Keratinocyte (primary cell): Measurements from ENCODE around the gene TNFRSF14. TPM values are rescaled to one million over a fixed set of nuclear protein-coding genes. Genes with fewer than 3 reads are reported as not detected.

Experiments used
- DNase-seq: peaks from one replicate; pipeline ENCODE4 v3.0.0-alpha.2; 2011; ENCODE audit warnings: low read depth, missing footprints, low spot score
- FAIRE-seq: peaks from 2 replicates; lab custom pipeline; 2011; peaks lifted over from hg19 to GRCh38; lab: Jason Lieb, UNC
- H2AFZ ChIP-seq: 2 replicates; pipeline ENCODE4 v1.6.0; 2012; ENCODE audit warnings: low read length, control low read depth, inconsistent platforms; ENCODE audit not compliant: control insufficient read depth
- H3K27ac ChIP-seq: 2 replicates; pipeline ENCODE4 v1.5.1; 2011; ENCODE audit warnings: low read length; ENCODE audit not compliant: control insufficient read depth, insufficient read depth
- H3K27me3 ChIP-seq: 3 replicates; pipeline ENCODE4 v1.6.0; 2011; ENCODE audit warnings: low read length; ENCODE audit not compliant: control insufficient read depth, insufficient read depth; ENCODE audit errors: extremely low read depth
- H3K36me3 ChIP-seq, 2 experiments: 2 replicates in 1 of 2; 3 replicates in 1 of 2; pipeline ENCODE4 v1.5.1; 2011; ENCODE audit warnings: low read length in 2 of 2, mild to moderate bottlenecking in 1 of 2; ENCODE audit not compliant: control insufficient read depth in 2 of 2, insufficient read depth in 2 of 2; ENCODE audit errors: extremely low read depth in 1 of 2
- H3K4me1 ChIP-seq: 3 replicates; pipeline ENCODE4 v1.5.1; 2011; ENCODE audit warnings: low read length; ENCODE audit not compliant: control insufficient read depth, insufficient read depth; ENCODE audit errors: extremely low read depth
- H3K4me2 ChIP-seq: 3 replicates; pipeline ENCODE4 v1.6.0; 2011; ENCODE audit warnings: low read depth, low read length; ENCODE audit not compliant: control insufficient read depth, insufficient read depth; ENCODE audit errors: extremely low read depth
- H3K4me3 ChIP-seq, 3 experiments: fragments of 200-600 bp in 1 of 3; sonication (generic) in 1 of 3; 2 replicates in 2 of 3; 3 replicates in 1 of 3; pipeline ENCODE4 v1.5.1; 2011 to 2016; ENCODE audit warnings: low read length in 3 of 3, mild to moderate bottlenecking in 3 of 3, control low read depth in 2 of 3, inconsistent platforms in 1 of 3, low read depth in 1 of 3, mixed read lengths in 1 of 3, mixed run types in 1 of 3, moderate library complexity in 1 of 3; ENCODE audit not compliant: control insufficient read depth in 2 of 3, insufficient read depth in 2 of 3; ENCODE audit errors: extremely low read depth in 1 of 3
- H3K79me2 ChIP-seq: 2 replicates; pipeline ENCODE4 v1.6.0; 2012; ENCODE audit warnings: low read length; ENCODE audit not compliant: control insufficient read depth, insufficient read depth
- H3K9ac ChIP-seq: 3 replicates; pipeline ENCODE4 v1.6.0; 2011; ENCODE audit warnings: low read length; ENCODE audit not compliant: control insufficient read depth, insufficient read depth; ENCODE audit errors: extremely low read depth
- H3K9me1 ChIP-seq: 3 replicates; pipeline ENCODE4 v1.6.0; 2011; ENCODE audit warnings: low read length; ENCODE audit not compliant: control insufficient read depth, insufficient read depth; ENCODE audit errors: extremely low read depth
- H3K9me3 ChIP-seq: 2 replicates; pipeline ENCODE4 v1.5.1; 2012; ENCODE audit warnings: low read depth, low read length; ENCODE audit not compliant: control insufficient read depth
- H4K20me1 ChIP-seq: 3 replicates; pipeline ENCODE4 v1.6.0; 2011; ENCODE audit warnings: low read length; ENCODE audit not compliant: control insufficient read depth, insufficient read depth; ENCODE audit errors: extremely low read depth
- CTCF ChIP-seq, 3 experiments: IDR thresholded peaks in 1 of 3; conservative IDR thresholded peaks in 1 of 3; optimal IDR thresholded peaks in 1 of 3; 2 replicates in 2 of 3; 3 replicates in 1 of 3; pipeline versions ENCODE3 to v1.5.1; 2011; ENCODE audit warnings: low read length in 3 of 3, mild to moderate bottlenecking in 3 of 3, moderate library complexity in 2 of 3, control low read depth in 1 of 3, inconsistent platforms in 1 of 3; ENCODE audit not compliant: insufficient read depth in 2 of 3; ENCODE audit errors: extremely low read depth in 1 of 3
- EZH2 ChIP-seq: IDR thresholded peaks from one replicate; pipeline ENCODE4 v1.6.1; 2012; ENCODE audit warnings: inconsistent platforms, mild to moderate bottlenecking, low read length, moderate library complexity
- dilution Hi-C: fragments of 300-500 bp; cut with MboI; formaldehyde crosslinking; loops from one replicate; pipeline ENCODE4 v1.7.0; 2020; ENCODE audit warnings: low sequenced_read_pairs; ENCODE audit not compliant: extremely low pct_ligation_motif_present
- polyA plus RNA-seq, 5 experiments: library from polyadenylated mRNA; depleted of rRNA in 3 of 5; stranded (reverse) in 3 of 5; stranded (forward) in 1 of 5; unstranded in 1 of 5; fragments of >200 nt; gene quantifications; 1 replicate in 1 of 5; 2 replicates in 3 of 5; 3 replicates in 1 of 5; pipeline versions ENCODE4 v1.2.1 to v1.2.3, GENCODE V29; 2011 to 2012; ENCODE audit warnings: missing spikeins in 2 of 5, low read depth in 1 of 5, low replicate concordance in 1 of 5

TNFRSF14 gene
- polyA plus RNA-seq, 1 donor (not counting 4 experiments of a cell fraction or from before 2014, with no cell fraction given), result 5.2 TPM

GRCh38 chr1:2612591-2613365, 56.6 kb downstream of the TNFRSF14 start:
- no peaks in the 10 kb centered on the region for H3K9me3 ChIP-seq
- H3K4me1 ChIP-seq, result no peaks in the 10 kb centered on the region

More at GRCh38 chr1:2612591-2613365, 56.6 kb downstream of the TNFRSF14 start:
- H3K9me1 ChIP-seq, result no peaks in the 10 kb centered on the region
- TF ChIP-seq CTCF (optimal IDR thresholded peaks at IDR 0.05 in 1 of 3, IDR thresholded peaks at IDR 0.05 in 1 of 3, conservative IDR thresholded peaks at IDR 0.05 in 1 of 3; ENCODE audit: extremely low read depth in 1 of 3, insufficient read depth in 2 of 3, low read length in 3 of 3) (no peak), EZH2 (no peak)
- DNase-seq (no peak), FAIRE-seq (no peak)
- H3K79me2 ChIP-seq, result no peaks in the 10 kb centered on the region
- H3K4me3 ChIP-seq, result no peak overlapping the region
- H3K4me2 ChIP-seq, result no peak overlapping the region
- H3K36me3 ChIP-seq, result no peaks in the 10 kb centered on the region
- H4K20me1 ChIP-seq, result no peaks in the 10 kb centered on the region
- no peak overlapping the region for H3K27ac ChIP-seq
- H3K9ac ChIP-seq, result no peak overlapping the region
- dilution Hi-C loops, result no loop called here
- H2AFZ ChIP-seq, result no peak overlapping the region
- H3K27me3 ChIP-seq, result no peaks in the 10 kb centered on the region

Other genes starting within 250 kb of the TNFRSF14 start
- gene MORN1, start 164.8 kb upstream of the TNFRSF14 start, polyA plus RNA-seq, result 2.1 to 3.9 TPM (median 3.7 TPM) in 3 replicates
- 242 to 297 TPM (median 254 TPM) in 3 replicates for gene RER1, start 164.5 kb upstream of the TNFRSF14 start, polyA plus RNA-seq
- 13.8 to 17.6 TPM (median 17.0 TPM) in 3 replicates for gene PEX10, start 143.8 kb upstream of the TNFRSF14 start, polyA plus RNA-seq
- gene PLCH2, start 80.1 kb upstream of the TNFRSF14 start, polyA plus RNA-seq, result 57.4 to 74.0 TPM (median 66.3 TPM) in 3 replicates
- gene PANK4, start 29.8 kb upstream of the TNFRSF14 start, polyA plus RNA-seq, result 14.5 to 15.7 TPM (median 14.8 TPM) in 3 replicates
- gene HES5, start 26.1 kb upstream of the TNFRSF14 start, polyA plus RNA-seq, result 0.33 to 0.44 TPM (median 0.37 TPM) in 3 replicates
- gene PRXL2B, start 30.4 kb downstream of the TNFRSF14 start, polyA plus RNA-seq, result 11.4 to 18.6 TPM (median 16.8 TPM) in 3 replicates
- gene MMEL1, start 76.6 kb downstream of the TNFRSF14 start, polyA plus RNA-seq, result 0.15 to 0.17 TPM in 2 of 3 replicates, not detected in the other
- gene TTC34, start 245.3 kb downstream of the TNFRSF14 start, polyA plus RNA-seq, result 0.01 to 0.04 TPM (median 0.04 TPM) in 3 replicates